GM18517 (cell line): ENCODE measurements around the gene SPATA3.
"Not testable (repeated sequence)": the region's sequence is repeated elsewhere in the genome, so short reads cannot be mapped to it uniquely, and the experiment has no call there.

Source experiments
- ATAC-seq: cut with Tn5 transposase; IDR thresholded peaks from one replicate; pipeline ENCODE4 v1.9.1; 2021; ENCODE audit warnings: mild to moderate bottlenecking, moderate library complexity; ENCODE audit not compliant: unreplicated experiment

The SPATA3 gene

DNA sequence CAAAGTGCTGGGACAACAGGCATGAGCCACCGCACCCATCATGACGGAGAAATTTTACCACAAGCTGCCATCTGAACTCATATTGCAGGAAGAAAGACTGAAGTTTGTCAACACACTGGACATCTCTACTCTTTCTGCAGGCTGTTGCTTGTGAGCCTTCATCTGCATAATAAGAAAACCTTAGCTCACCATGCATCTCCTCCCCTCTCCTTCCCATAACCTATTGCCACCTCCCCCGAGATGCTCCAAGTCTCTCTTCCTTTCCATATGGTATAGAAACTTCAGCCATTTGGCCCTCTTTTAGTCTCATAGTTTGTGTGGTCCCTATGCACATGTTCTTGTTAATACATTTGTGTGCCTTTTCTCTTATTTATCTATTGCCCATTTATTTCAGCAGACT, 22.3 kb downstream of the SPATA3 start:
- no peak for ATAC-seq

DNA sequence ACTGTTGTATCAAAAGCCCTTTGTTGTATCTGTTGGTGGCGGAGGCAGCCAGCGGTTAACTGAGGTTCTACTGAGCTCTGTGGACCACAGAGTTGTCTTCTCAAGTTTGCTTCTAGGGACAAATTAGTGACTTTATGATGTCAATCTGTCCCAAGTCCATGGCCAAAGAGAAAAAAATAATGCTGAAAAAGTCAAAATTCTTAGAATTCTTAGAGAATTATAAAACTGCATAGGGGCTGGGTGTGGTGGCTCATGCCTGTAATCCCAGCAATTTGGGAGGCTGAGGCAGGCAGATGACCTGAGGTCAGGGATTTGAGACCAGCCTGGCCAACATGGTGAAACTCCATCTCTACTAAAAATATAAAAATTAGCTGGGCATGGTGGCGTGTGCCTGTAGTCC, 29.1 kb downstream of the SPATA3 start:
- ATAC-seq, result not testable (repeated sequence)

DNA sequence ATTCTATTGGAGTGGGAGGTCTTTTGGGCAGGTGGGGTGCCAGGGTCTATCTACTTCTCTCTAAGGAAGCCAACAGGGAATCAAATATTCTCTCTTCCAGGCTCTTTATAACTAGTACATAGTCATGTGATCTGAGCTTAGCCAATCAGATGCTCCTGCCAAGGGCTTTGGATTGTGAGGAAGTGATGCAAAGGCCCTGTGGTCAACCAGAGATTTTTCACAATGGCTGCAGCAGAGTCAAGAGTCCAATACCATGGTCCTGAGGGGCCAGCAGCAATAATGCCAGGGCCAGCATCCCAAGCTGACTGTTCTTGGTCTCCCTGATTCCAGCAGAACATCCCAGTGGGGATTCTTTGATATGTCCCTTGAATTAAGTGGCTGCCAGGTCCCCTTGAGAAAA, 33.0 kb downstream of the SPATA3 start:
- ATAC-seq, result no peak

DNA sequence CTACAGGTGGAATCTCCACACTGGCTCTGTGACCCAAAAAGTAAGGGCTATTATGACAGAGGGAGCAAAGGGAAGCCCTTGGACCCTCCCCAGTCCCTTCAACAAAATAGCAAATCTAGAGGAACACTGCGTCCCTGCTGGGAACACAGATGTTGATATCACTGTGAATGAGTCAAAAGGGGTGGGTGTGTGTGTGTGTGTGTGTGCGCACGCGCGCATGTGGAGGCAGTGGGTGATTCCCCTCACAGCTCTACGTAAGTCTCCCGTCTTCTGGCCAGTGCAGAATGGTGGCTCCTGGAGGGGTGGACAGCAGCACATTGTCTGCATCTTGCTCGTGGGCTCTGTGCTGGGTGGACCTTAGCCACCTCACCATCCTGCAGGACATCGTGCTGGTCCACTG, 33.6 kb downstream of the SPATA3 start:
- ATAC-seq, result no peak

DNA sequence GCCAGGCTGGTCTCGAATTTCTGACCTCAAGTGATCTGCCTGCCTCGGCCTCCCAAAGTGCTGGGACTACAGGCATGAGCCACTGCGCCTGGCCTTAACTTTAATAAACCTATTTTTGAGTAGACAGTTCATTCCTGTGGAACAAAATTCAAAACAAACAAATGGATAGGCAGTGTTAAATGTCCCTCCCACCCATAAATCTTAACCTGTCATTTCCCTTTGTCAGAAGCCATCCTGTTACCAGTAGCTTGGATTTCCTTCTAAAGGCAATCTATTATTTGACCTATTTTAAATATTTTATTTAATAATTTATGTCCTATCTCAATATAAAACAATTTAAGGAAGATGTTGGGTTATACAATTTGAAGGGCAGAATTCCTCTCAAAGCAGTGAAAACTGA, 34.8 kb downstream of the SPATA3 start:
- no peak for ATAC-seq

GRCh38 chr2:231032575-231033140, 36.7 kb downstream of the SPATA3 start:
- no peak for ATAC-seq

DNA sequence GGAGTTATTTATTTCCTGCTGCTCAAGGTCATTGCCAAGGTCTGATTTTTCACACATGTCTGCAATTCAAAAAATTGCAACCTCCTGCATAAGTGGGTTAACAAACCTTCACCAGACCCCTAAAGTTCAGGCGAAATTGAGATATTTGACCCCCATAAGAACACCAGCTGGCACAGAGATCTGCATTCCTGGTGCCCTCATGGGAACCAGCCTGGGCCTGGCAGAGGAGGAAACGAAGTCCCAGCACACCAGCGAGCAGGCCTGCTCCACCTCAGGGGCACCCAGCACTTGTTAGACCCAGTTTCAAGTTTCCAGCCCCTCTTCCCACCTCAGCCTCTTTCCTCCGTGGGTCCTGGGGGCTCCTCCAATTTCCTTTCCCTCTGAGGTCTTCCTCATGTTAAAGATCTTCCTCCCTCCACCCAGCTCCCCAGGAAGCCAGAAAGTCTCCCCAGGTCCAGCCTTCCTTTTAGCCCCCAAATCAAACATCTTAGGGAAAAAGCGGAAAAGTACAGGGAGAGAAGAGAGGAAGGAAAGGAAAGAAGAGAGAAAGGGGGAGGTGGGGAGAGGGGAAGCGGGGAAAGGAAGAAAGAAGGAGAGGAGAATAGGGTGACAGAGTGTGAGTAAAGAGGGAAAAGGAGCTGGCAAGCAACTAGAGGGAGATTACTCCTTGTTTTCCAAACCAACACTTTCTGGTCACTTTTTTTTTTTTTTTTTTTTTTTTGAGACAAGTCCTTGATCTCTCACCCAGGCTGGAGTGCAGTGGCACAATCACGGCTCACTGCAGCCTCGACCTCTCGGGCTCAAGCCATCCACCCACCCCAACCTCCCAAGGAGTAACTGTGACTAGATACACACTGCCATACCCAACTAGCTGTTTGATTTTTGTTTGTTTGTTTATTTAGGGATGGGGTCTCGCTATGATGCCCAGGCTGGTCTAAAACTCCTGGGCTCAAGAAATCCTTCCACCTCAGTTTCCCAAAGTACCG, 37.5 kb downstream of the SPATA3 start:
- no peak for ATAC-seq

- no peak for ATAC-seq
These were observed 38.5 kb downstream of the SPATA3 start for GRCh38 chr2:231034291-231034882.

- ATAC-seq, result no peak
These were observed 40.2 kb downstream of the SPATA3 start for GRCh38 chr2:231036131-231036530.

DNA sequence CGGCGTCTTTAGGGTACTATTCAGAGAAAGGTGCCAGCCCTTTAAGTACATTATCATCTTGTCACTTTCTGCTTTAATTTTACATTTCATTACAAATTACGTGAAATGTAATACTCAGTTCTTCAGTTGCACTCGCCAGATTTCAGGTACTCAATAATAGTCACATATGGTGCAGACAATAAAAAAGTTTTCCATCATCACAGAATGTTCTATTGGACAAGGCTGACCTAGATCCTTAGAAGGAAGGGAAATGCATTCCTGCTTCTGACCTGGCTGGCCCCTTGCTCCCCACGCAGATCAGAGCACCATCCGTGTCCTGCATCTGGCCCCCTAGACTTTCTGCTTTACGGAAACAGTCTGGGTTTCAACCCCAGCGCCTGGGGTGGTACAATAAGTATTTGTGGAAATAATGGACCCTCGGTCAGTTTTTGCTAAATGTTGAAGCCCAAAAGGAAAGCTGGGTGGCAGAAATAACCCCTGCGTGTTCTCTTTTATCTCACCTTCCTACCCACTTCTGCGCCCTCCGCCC, 40.7 kb downstream of the SPATA3 start:
- ATAC-seq, result no peak

- no peak for ATAC-seq
These were observed 41.3 kb downstream of the SPATA3 start, which contains the start of gene C2orf72 for GRCh38 chr2:231037202-231037730. Gene C2orf72 (plus strand): TSS chr2:231037523. CDS start chr2:231037566, 43 bp downstream.

- ATAC-seq, result no peak
These were observed 42.0 kb downstream of the SPATA3 start for GRCh38 chr2:231037731-231038482.

DNA sequence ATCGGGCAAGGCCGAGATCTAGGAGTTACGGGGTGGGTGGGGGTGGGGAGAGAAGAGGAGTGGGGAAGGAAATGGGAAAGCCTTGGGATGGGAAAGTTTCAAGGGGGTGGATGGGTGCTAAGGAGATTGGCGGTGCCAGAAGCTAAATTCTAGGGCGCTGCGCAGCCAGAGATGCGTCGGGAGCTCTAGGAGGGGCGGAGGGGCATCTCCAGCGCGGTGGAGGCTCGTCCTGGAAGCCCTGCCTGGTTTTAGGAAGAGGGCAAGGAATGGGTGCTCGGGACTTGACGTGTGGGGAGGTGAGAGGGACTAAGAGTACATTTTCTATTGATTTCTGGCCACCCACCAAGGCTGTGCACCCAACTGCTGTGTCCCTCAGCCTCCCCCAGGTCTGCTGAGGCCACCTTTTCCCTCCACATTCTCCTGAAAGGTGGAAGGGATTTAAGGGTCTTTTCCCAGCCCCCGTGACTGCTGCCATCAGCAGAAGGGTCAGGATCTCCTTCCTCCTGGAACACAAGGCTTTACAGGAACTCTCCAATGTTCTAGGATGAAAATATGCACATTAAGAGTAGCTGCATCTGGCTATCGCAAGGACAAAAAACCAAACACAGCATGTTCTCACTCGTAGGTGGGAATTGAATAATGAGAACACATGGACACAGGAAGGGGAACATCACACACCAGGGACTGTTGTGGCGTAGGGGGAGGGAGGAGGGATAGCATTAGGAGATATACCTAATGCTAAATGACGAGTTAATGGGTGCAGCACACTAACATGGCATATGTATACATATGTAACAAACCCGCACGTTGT, 42.8 kb downstream of the SPATA3 start:
- ATAC-seq, result no peak

DNA sequence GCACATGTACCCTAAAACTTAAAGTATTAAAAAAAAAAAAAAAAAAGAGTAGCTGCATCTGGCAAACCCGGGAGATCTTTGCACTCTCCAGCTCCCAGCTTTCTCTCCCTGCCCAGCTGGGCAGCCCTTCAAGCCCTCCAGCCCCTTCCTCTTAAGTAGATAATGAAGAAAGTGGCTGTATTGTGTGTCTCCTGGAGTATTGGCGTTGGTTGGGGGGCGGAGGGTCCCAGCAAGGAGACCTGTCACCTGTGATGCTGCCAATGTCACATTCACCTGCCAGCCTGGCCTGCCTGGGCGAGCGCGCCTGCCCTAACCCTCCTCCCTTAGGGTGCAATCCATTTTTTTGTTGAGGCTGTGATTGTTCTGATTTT, 43.4 kb downstream of the SPATA3 start:
- no peak for ATAC-seq

DNA sequence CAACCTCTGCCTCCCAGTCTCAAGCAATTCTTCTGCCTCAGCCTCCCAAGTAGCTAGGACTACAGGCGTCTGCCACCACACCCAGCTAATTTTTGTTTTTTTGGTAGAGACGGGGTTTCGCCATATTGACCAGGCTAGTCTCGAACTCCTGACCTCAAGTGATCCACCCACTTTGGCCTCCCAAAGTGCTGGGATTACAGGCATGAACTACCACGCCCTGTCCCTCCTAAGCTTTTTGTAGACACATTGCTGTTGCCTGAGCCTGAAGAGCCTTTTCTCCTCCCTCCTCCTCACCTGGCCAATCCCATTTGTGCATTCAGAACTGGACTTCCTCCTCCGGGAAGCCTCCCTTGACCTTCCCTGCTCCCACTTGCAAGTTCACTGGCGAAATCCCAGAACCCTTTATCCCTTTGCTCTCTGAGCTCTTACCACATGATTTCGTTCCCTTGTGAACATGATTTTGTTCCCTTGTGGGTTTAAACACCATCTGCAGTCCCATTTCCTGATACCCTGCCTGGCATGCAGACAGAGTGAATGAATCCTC, 44.0 kb downstream of the SPATA3 start:
- ATAC-seq, result no peak

DNA sequence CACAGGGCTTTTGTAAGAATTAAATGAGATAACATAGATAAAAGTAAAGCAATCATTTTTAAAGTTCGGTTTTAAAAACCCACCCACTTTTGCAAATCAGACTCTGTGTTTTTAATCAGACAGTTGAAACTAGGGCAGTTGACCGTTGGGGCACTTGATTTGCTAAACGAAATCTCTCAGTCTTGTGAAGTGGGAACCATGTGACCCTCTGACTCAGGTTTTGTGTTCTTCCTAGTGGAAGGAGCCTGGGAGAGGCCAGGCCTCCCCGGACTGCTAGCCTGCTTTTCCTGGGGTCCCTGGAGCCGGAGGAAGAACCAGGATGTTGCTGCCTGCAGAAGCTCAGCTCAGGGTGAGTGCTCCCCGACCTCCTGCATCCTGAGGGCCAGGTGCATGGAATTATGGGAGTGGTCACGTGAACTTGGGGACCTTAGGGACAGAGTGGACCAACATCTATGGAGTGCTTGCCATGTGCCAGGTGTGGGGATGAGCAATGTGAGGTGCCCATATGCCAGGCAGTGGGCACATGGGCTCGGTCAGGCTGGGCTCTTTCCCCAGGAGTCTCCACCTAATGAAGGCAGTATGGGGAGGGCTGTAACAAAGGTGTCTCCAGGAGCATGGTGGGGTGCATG, 45.3 kb downstream of the SPATA3 start:
- no peak for ATAC-seq

GRCh38 chr2:231043796-231044195, 47.9 kb downstream of the SPATA3 start:
- no peak for ATAC-seq

DNA sequence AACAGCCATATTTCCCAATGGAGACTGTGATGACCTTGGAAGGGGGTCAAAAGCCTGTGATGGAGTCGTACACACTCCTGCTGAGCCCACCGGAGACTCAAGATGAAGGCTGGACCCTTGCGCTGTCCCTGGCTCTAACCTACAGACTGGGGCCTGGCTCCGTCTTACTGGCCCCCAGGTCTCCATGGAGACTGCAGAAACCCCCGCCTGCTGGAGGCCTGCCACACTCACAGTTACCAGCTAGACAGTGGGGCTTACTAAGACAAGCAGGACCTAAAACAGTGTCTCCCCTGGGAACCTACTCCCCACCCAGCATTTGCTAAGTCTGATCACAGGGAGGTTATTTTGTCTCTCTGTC, 51.0 kb downstream of the SPATA3 start:
- ATAC-seq, result no peak

DNA sequence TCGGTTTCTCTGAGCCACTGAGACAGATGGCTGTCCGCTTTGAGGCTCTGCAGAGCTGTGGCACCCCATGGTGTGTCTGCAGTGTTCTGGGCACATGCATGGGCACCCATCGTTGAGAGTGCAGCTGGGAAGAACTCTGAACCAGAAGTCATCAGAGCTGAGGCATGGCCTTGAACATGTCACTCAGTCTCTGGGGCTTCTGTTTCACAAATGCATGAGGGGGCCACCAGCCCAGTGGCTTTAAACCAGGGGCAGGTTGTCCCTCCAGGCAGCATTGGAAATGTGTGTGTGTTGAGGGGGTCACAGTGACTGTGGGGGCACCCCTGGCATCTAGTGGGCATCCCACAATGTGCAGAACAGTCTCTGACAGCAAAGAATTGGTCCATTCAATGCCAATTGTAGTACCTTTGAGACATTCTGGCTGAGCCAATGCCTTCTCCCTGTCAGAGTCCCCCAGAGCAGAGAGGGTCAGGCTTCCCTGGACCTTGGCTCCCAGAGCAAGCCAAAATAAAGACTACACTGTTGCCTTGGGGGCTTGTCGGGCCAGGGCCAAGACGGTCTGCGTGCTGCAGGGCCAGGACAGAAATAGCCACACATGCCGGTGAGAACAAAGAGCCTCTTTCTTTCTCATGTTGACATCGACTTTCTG, 51.5 kb downstream of the SPATA3 start:
- ATAC-seq, result no peak
